Peyer's patch (tissue), 4 donors: ENCODE data around the gene CTXN2.

Experiments
- POLR2A ChIP-seq, 2 donors: fragments of 450-650 bp; IDR thresholded peaks; one replicate each; pipeline ENCODE4 v1.5.1; 2017; ENCODE audit warnings: antibody characterized with exemption in 2 of 2, mild to moderate bottlenecking in 2 of 2, moderate library complexity in 2 of 2
- TF ChIP-seq, protein P1 (sequence below), 6 experiments: fragments of 450-650 bp in 4 of 6; fragments of 200-600 bp in 2 of 6; sonication (generic) in 1 of 6; IDR thresholded peaks; one replicate each; pipeline ENCODE4 v1.5.1; 2017 to 2019; ENCODE audit warnings: antibody characterized with exemption in 6 of 6, mild to moderate bottlenecking in 3 of 6, moderate library complexity in 1 of 6

GRCh38 chr15:48244921-48245320 is 53.5 kb downstream of the CTXN2 start:
- TF ChIP-seq POLR2A (IDR thresholded peaks at IDR 0.05): no peak
- TF ChIP-seq, protein P1, sequence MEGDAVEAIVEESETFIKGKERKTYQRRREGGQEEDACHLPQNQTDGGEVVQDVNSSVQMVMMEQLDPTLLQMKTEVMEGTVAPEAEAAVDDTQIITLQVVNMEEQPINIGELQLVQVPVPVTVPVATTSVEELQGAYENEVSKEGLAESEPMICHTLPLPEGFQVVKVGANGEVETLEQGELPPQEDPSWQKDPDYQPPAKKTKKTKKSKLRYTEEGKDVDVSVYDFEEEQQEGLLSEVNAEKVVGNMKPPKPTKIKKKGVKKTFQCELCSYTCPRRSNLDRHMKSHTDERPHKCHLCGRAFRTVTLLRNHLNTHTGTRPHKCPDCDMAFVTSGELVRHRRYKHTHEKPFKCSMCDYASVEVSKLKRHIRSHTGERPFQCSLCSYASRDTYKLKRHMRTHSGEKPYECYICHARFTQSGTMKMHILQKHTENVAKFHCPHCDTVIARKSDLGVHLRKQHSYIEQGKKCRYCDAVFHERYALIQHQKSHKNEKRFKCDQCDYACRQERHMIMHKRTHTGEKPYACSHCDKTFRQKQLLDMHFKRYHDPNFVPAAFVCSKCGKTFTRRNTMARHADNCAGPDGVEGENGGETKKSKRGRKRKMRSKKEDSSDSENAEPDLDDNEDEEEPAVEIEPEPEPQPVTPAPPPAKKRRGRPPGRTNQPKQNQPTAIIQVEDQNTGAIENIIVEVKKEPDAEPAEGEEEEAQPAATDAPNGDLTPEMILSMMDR (IDR thresholded peaks at IDR 0.05): no peak
